ENCODE data around the gene CAMK4. TPM values are rescaled to one million over a fixed set of nuclear protein-coding genes. Genes with fewer than 3 reads are reported as not detected.

Gene CAMK4
- 1.1 and 3.1 TPM in 2 replicates for total RNA-seq

GRCh38 chr5:111223787-111224560 is at the start of gene CAMK4:
CAMK4 (plus strand) TSS chr5:111224384; CDS start chr5:111224484, 100 bp downstream.

GRCh38 chr5:111512375-111513130 is 288.4 kb downstream of the CAMK4 start, which contains the start of gene STARD4:
STARD4 (minus strand) TSS chr5:111512535; CDS start chr5:111507433, 5,102 bp downstream.

Other genes starting within 250 kb of the CAMK4 start
- not detected in 2 replicates for gene TSLP, start 152.7 kb upstream of the CAMK4 start, total RNA-seq
- gene WDR36, start 132.0 kb upstream of the CAMK4 start, total RNA-seq, result 19.6 and 38.2 TPM in 2 replicates